NT2/D1 (cell line): ENCODE results near the gene CCK.
"Not testable (repeated sequence)": the region's sequence is repeated elsewhere in the genome, so short reads cannot be mapped to it uniquely, and the experiment has no call there.

Experiments
- YY1 ChIP-seq: IDR thresholded peaks from 2 replicates; pipeline ENCODE4 v1.6.1; 2011; ENCODE audit not compliant: insufficient read length, insufficient read depth
- ZNF274 ChIP-seq: IDR thresholded peaks from 2 replicates; pipeline ENCODE4 v1.6.1; 2011; ENCODE audit warnings: mild to moderate bottlenecking, low read depth, low read length

DNA sequence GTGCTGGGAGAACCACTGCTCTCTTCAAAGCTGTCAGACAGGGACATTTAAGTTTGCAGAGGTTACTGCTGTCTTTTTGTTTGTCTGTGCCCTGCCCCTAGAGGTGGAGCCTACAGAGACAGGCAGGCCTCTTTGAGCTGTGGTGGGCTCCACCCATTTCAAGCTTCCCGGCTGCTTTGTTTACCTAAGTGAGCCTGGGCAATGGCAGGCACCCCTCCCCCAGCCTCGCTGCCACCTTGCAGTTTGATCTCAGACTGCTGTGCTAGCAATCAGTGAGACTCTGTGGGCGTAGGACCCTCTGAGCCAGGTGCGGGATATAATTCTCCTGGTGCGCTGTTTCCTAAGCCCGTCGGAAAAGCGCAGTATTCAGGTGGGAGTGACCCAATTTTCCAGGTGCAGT lies 21.4 kb upstream of the CCK start:
- not testable (repeated sequence) for TF ChIP-seq ZNF274, YY1
